Natural killer cell (primary cell): ENCODE results near the gene GCSH. TPM values are rescaled to one million over a fixed set of nuclear protein-coding genes. Genes with fewer than 3 reads are reported as not detected.

Experiments
- ATAC-seq, 3 donors: fragments of 150-1000 bp in 2 of 3; fragments of 200-7000 bp in 1 of 3; cut with Tn5 transposase; 1 replicate in 1 of 3; 2 replicates in 2 of 3; pipeline ENCODE4 v1.10.0; 2021; ENCODE audit warnings: mild to moderate bottlenecking in 2 of 3, moderate library complexity in 2 of 3
- DNase-seq, 2 donors: peaks; one replicate each; pipeline versions ENCODE4 v3.0.0 to v3.0.0-alpha.2; 2013 to 2021; ENCODE audit warnings: mixed read lengths in 1 of 2
- H3K27ac ChIP-seq: one replicate; pipeline ENCODE4 v1.5.1; 2013; ENCODE audit warnings: mild to moderate bottlenecking, low read length
- H3K27me3 ChIP-seq: one replicate; pipeline ENCODE4 v1.6.1; 2013; ENCODE audit warnings: low read length; ENCODE audit not compliant: control insufficient read depth, insufficient read depth
- H3K36me3 ChIP-seq: one replicate; pipeline ENCODE4 v1.6.1; 2013; ENCODE audit warnings: low read length; ENCODE audit not compliant: control insufficient read depth, insufficient read depth
- H3K4me1 ChIP-seq: one replicate; pipeline ENCODE4 v1.6.1; 2013; ENCODE audit warnings: low read length; ENCODE audit not compliant: control insufficient read depth, insufficient read depth
- H3K4me3 ChIP-seq: one replicate; pipeline ENCODE4 v1.5.1; 2013; ENCODE audit warnings: low read length
- H3K9me3 ChIP-seq: one replicate; pipeline ENCODE4 v1.6.1; 2013; ENCODE audit warnings: low read length; ENCODE audit not compliant: control insufficient read depth, insufficient read depth
- H3K27ac Mint-ChIP-seq, 2 donors: one replicate each; pipeline ENCODE4 v1.8.0; 2022; ENCODE audit warnings: mild to moderate bottlenecking in 2 of 2, mixed read lengths in 2 of 2, moderate library complexity in 1 of 2
- H3K27me3 Mint-ChIP-seq, 2 donors: one replicate each; pipeline ENCODE4 v1.8.0; 2022; ENCODE audit warnings: low read depth in 2 of 2, mixed read lengths in 2 of 2
- H3K36me3 Mint-ChIP-seq: one replicate; pipeline ENCODE4 v1.8.0; 2022; ENCODE audit warnings: mixed read lengths
- H3K4me1 Mint-ChIP-seq, 2 donors: one replicate each; pipeline ENCODE4 v1.8.0; 2022; ENCODE audit warnings: mixed read lengths in 2 of 2
- H3K4me3 Mint-ChIP-seq: one replicate; pipeline ENCODE4 v1.8.0; 2022; ENCODE audit warnings: mild to moderate bottlenecking, moderate library complexity, mixed read lengths
- H3K9me3 Mint-ChIP-seq, 2 donors: one replicate each; pipeline ENCODE4 v1.8.0; 2022; ENCODE audit warnings: mixed read lengths in 2 of 2
- WGBS: methylation state at CpG from one replicate; pipeline ENCODE4 v1.1.7; 2013; ENCODE audit warnings: missing lambda C conversion rate; ENCODE audit not compliant: insufficient coverage; 5-methylcytosine and 5-hydroxymethylcytosine counted together
- intact Hi-C: fragments of 100-400 bp; cut with micrococcal nuclease; formaldehyde crosslinking; loops from one replicate; pipeline ENCODE4 v1.14.2; 2022
- total RNA-seq, 4 donors: library from RNA; stranded (reverse); fragments of 120-200 nt in 1 of 4; gene quantifications; one replicate each; pipeline versions ENCODE4 v1.2.3 to v1.2.4, GENCODE V29; 2013 to 2022
- TF ChIP-seq, protein P1 (sequence below): fragments of 200-600 bp; IDR thresholded peaks from one replicate; pipeline ENCODE4 v1.8.0; 2022; ENCODE audit warnings: antibody characterized with exemption

The GCSH gene
- total RNA-seq, 3 donors from 2014 or later (not counting 1 experiment from before 2014, with no cell fraction given), result 2.6 to 4.3 (median 2.7) TPM

DNA sequence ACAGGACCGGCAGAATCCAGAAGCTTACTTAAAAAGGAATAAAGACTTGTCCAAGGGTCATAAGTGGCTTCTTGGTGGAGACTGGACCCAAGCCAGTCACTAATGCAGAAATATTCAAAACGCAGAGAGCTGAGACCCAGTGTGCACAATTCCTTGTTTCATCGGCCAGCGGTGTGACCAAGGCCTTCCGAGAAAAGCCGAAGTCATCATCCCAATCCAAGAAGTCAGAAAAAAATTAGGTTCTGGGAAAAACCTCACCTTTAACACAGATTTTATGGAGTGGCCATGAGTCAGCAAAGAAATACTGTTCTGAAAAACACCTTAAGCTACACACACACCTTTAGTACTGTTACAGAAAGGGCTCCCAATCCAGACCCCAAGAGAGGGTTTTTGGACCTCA lies 1.0 kb upstream of the GCSH start:
- Histone ChIP-seq H3K27me3 (no peaks in the 10 kb centered on the region), H3K9me3 (no peaks in the 10 kb centered on the region), H3K27ac (no peak overlapping the region), H3K4me1 (peaks cover 8% of the 10 kb centered on the region), H3K36me3 (no peaks in the 10 kb centered on the region), H3K4me3 (no peak overlapping the region)
- WGBS, result over 99% methylated on average over 6 of the region's 6 CpGs
- Mint-ChIP-seq H3K9me3 (peaks cover 2% of the 10 kb centered on the region in 2 donors), H3K36me3 (no peaks in the 10 kb centered on the region), H3K4me1 (peaks cover 6% of the 10 kb centered on the region in 2 donors), H3K4me3 (no peak overlapping the region), H3K27ac (no peak overlapping the region), H3K27me3 (no peaks in the 10 kb centered on the region)
- no peak for DNase-seq
- intact Hi-C loops, result loop anchor here (5.0 kb wide), 1 partner anchor 90 kb away; the partner anchor contains the start of genes CENPN and CMC2
- TF ChIP-seq, protein P1, sequence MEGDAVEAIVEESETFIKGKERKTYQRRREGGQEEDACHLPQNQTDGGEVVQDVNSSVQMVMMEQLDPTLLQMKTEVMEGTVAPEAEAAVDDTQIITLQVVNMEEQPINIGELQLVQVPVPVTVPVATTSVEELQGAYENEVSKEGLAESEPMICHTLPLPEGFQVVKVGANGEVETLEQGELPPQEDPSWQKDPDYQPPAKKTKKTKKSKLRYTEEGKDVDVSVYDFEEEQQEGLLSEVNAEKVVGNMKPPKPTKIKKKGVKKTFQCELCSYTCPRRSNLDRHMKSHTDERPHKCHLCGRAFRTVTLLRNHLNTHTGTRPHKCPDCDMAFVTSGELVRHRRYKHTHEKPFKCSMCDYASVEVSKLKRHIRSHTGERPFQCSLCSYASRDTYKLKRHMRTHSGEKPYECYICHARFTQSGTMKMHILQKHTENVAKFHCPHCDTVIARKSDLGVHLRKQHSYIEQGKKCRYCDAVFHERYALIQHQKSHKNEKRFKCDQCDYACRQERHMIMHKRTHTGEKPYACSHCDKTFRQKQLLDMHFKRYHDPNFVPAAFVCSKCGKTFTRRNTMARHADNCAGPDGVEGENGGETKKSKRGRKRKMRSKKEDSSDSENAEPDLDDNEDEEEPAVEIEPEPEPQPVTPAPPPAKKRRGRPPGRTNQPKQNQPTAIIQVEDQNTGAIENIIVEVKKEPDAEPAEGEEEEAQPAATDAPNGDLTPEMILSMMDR, result no peak
- ATAC-seq, result no peak

DNA sequence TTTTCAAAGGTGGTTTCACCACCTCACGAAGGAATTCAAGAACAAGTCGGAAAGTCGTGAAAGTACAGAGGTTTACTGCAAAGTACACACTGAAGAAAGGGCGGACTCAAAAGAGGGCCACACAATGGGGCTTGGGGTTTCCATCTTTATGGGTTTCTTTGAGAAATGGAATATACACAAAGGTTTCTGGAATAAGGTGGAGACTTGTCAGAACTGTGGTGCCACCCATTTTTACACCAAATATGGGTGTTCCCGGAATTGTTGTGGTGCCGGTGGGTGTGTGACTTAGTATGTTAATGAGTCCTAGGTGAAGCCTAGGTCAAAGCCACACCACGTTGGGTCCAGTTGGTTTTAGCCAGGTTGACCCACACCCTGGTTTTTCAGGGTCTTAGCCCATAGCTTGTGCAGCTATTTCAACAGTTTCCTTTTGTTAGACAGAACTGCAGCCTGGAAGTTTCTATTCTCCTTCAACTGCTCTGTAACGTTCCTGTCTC lies 567 bp upstream of the GCSH start:
- DNase-seq (no peak), ATAC-seq (no peak)
- H3K4me1 ChIP-seq, result peaks cover 8% of the 10 kb centered on the region
- Mint-ChIP-seq H3K4me3 (peak overlapping the region; percentile 65), H3K4me1 (peaks cover 6% of the 10 kb centered on the region in 2 donors), H3K9me3 (peaks cover 2% of the 10 kb centered on the region in 2 donors), H3K36me3 (no peaks in the 10 kb centered on the region), H3K27ac (peak overlapping the region; percentile 72 to 84), H3K27me3 (no peaks in the 10 kb centered on the region)
- H3K9me3 ChIP-seq, result no peaks in the 10 kb centered on the region
- WGBS, result 56% methylated on average over 8 of the region's 8 CpGs
- H3K27me3 ChIP-seq, result no peaks in the 10 kb centered on the region
- H3K36me3 ChIP-seq, result no peaks in the 10 kb centered on the region
- H3K27ac ChIP-seq, result peak overlapping the region; percentile 19
- intact Hi-C loops, result loop anchor here (1.0 to 5.0 kb wide), 3 partner anchors 20 to 89 kb away; partner anchors contain the start of genes ATMIN, CENPN and CMC2
- peak overlapping the region; percentile 11 for H3K4me3 ChIP-seq
- TF ChIP-seq, protein P1, result no peak

DNA sequence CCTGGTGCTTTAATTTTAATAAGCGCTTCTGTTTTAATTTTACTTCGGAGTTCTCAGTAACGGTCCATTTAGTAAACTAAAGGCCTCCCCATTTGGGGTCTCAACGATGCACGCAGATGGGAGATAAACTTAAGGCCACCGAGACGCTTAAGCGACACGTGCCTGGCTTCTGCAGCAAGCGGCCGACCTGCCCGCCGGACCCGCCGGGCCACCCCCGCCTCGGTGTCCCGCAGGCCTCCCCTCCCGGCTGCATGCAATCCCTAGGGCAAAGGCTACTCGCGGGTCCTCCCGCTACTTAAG lies 592 bp downstream of the GCSH start:
- Histone ChIP-seq H3K36me3 (no peaks in the 10 kb centered on the region), H3K27ac (no peak overlapping the region), H3K9me3 (no peaks in the 10 kb centered on the region), H3K4me3 (peak overlapping the region; percentile 43), H3K4me1 (peaks cover 8% of the 10 kb centered on the region), H3K27me3 (no peaks in the 10 kb centered on the region)
- TF ChIP-seq, protein P1, result no peak
- WGBS, result under 1% methylated on average over 22 of the region's 22 CpGs
- H3K9me3 Mint-ChIP-seq, result peaks cover 2% of the 10 kb centered on the region in 2 donors
- ATAC-seq, result no peak
- no peaks in the 10 kb centered on the region for H3K36me3 Mint-ChIP-seq
- intact Hi-C loops, result loop anchor here (5.0 kb wide), 1 partner anchor 88 kb away; the partner anchor contains the start of genes CENPN and CMC2
- peaks cover 6% of the 10 kb centered on the region in 2 donors for H3K4me1 Mint-ChIP-seq
- H3K27me3 Mint-ChIP-seq, result no peaks in the 10 kb centered on the region
- no peak overlapping the region for H3K27ac Mint-ChIP-seq
- peak overlapping the region; percentile 91 for H3K4me3 Mint-ChIP-seq
- no peak for DNase-seq

DNA sequence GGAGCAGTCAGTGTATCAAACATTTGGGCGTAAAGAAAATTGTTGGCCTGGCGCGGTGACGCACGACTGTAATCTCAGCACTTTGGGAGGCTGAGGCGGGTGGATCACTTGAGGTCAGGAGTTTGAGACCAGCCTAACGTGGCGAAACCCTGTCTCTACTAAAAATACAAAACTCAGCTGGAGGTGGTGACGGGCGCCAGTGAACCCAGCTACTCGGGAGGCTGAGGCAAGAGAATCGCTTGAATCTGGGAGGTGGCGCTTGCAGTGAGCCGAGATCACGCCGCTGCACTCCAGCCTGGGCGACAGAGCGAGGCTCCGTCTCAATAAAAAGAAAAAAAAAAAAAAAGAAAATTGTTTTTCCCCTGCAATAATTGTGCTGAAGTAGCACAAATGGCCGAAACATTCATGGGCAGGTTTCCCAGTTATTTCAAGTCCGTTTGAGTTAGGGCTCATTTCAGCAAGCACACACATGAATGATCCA lies 1.4 kb downstream of the GCSH start:
- Mint-ChIP-seq H3K9me3 (peaks cover 2% of the 10 kb centered on the region in 2 donors), H3K27ac (no peak overlapping the region), H3K27me3 (no peaks in the 10 kb centered on the region), H3K4me1 (peaks cover 6% of the 10 kb centered on the region in 2 donors), H3K4me3 (peak overlapping the region; percentile 91), H3K36me3 (no peaks in the 10 kb centered on the region)
- 87% methylated on average over 21 of the region's 21 CpGs for WGBS
- DNase-seq, result no peak
- no peak for ATAC-seq
- Histone ChIP-seq H3K36me3 (no peaks in the 10 kb centered on the region), H3K9me3 (no peaks in the 10 kb centered on the region), H3K4me1 (peaks cover 8% of the 10 kb centered on the region), H3K27me3 (no peaks in the 10 kb centered on the region), H3K4me3 (no peak overlapping the region), H3K27ac (no peak overlapping the region)
- TF ChIP-seq, protein P1, result no peak
- intact Hi-C loops, result loop anchor here (5.0 kb wide), 1 partner anchor 88 kb away; the partner anchor contains the start of genes CENPN and CMC2
